HG02970 (cell line): ENCODE results near the gene ACTL8.

Experiments
- ATAC-seq: cut with Tn5 transposase; IDR thresholded peaks from one replicate; pipeline ENCODE4 v1.9.1; 2021; ENCODE audit warnings: mild to moderate bottlenecking, moderate library complexity, moderate number of reproducible peaks; ENCODE audit not compliant: unreplicated experiment, low FRiP score

The ACTL8 gene

GRCh38 chr1:17867470-17867869, 112.3 kb downstream of the ACTL8 start:
- ATAC-seq: no peak

- ATAC-seq: no peak
These were observed 114.7 kb downstream of the ACTL8 start for GRCh38 chr1:17869815-17870214.

GRCh38 chr1:17870679-17871078, 115.5 kb downstream of the ACTL8 start:
- no peak for ATAC-seq

GRCh38 chr1:17873007-17873675, 118.0 kb downstream of the ACTL8 start:
- no peak for ATAC-seq

- ATAC-seq: no peak
These were observed 119.1 kb downstream of the ACTL8 start for GRCh38 chr1:17874231-17874630.

- ATAC-seq: no peak
These were observed 119.6 kb downstream of the ACTL8 start for GRCh38 chr1:17874710-17875109.

GRCh38 chr1:17875171-17875881, 120.2 kb downstream of the ACTL8 start:
- ATAC-seq: no peak

GRCh38 chr1:17875882-17876280, 120.7 kb downstream of the ACTL8 start:
- ATAC-seq: no peak
